ENCODE measurements around the gene ERO1A. TPM values are rescaled to one million over a fixed set of nuclear protein-coding genes. Genes with fewer than 3 reads are reported as not detected.

ERO1A gene
- total RNA-seq, 1 donor from 2014 or later, result 199 TPM

GRCh38 chr14:52618602-52619001 lies 76.8 kb downstream of the ERO1A start:
- intact Hi-C loops (cut with micrococcal nuclease), result no loop called here

GRCh38 chr14:52610187-52610586 lies 85.2 kb downstream of the ERO1A start:
- intact Hi-C loops (cut with micrococcal nuclease), result no loop called here

- intact Hi-C loops (cut with micrococcal nuclease), result no loop called here
Observed at GRCh38 chr14:52609445-52610044, 85.8 kb downstream of the ERO1A start.

- intact Hi-C loops (cut with micrococcal nuclease), result no loop called here
Observed at GRCh38 chr14:52607061-52607460, 88.3 kb downstream of the ERO1A start.

GRCh38 chr14:52602131-52602530 lies 93.2 kb downstream of the ERO1A start:
- intact Hi-C loops (cut with micrococcal nuclease), result no loop called here

GRCh38 chr14:52599974-52600373 lies 95.4 kb downstream of the ERO1A start:
- intact Hi-C loops (cut with micrococcal nuclease), result no loop called here

GRCh38 chr14:52598568-52598967 lies 96.8 kb downstream of the ERO1A start:
- intact Hi-C loops (cut with micrococcal nuclease), result no loop called here

- intact Hi-C loops (cut with micrococcal nuclease), result no loop called here
Observed at GRCh38 chr14:52596861-52597260, 98.5 kb downstream of the ERO1A start.

GRCh38 chr14:52596320-52596719 lies 99.0 kb downstream of the ERO1A start:
- intact Hi-C loops (cut with micrococcal nuclease), result no loop called here

GRCh38 chr14:52590318-52590717 lies 105.0 kb downstream of the ERO1A start:
- intact Hi-C loops (cut with micrococcal nuclease), result no loop called here

Other genes with a start within 250 kb of the ERO1A start
- 8.1 and 9.7 TPM in 2 replicates for gene TXNDC16, start 143.1 kb downstream of the ERO1A start, total RNA-seq
- 0.34 and 0.50 TPM in 2 replicates for gene GPR137C, start 142.7 kb downstream of the ERO1A start, total RNA-seq
- gene PSMC6, start 11.6 kb upstream of the ERO1A start, total RNA-seq, result 95.3 and 110 TPM in 2 replicates
- gene STYX, start 34.6 kb upstream of the ERO1A start, total RNA-seq, result 23.4 and 25.5 TPM in 2 replicates
- gene GNPNAT1, start 96.0 kb upstream of the ERO1A start, total RNA-seq, result 16.7 and 18.0 TPM in 2 replicates